Activated naive CD4-positive, alpha-beta T cell (primary cell): ENCODE results near the gene FCRL6.

Experiments used
- DNase-seq, 4 experiments: peaks; one replicate each; lab custom pipeline; 2025; lab: John Stamatoyannopoulos, UW

FCRL6 gene, protein sequence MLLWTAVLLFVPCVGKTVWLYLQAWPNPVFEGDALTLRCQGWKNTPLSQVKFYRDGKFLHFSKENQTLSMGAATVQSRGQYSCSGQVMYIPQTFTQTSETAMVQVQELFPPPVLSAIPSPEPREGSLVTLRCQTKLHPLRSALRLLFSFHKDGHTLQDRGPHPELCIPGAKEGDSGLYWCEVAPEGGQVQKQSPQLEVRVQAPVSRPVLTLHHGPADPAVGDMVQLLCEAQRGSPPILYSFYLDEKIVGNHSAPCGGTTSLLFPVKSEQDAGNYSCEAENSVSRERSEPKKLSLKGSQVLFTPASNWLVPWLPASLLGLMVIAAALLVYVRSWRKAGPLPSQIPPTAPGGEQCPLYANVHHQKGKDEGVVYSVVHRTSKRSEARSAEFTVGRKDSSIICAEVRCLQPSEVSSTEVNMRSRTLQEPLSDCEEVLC

DNA sequence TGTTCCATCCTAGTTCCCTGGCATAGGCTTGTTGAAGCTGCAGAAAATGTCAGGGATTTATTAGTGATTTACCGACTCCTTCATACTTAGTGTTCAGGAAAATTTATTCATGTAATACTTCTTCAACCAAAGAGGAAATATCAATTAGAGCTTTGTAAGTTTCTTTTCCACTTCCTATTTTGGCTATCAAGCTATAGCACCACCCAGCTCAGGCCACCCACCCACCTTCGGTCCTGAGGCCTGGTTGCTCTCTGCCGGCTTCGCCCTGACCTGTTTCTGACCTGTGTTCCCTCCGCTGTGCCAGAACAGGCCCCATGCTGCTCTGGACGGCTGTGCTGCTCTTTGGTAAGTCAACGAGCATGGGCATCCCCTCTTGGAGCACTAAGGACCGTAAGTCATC lies at the start of gene FCRL6:
TSS of gene FCRL6 (plus strand) at position 250 of the 400 bp plus-strand sequence. CDS start at position 315, 65 bp downstream.
- no peak for DNase-seq

DNA sequence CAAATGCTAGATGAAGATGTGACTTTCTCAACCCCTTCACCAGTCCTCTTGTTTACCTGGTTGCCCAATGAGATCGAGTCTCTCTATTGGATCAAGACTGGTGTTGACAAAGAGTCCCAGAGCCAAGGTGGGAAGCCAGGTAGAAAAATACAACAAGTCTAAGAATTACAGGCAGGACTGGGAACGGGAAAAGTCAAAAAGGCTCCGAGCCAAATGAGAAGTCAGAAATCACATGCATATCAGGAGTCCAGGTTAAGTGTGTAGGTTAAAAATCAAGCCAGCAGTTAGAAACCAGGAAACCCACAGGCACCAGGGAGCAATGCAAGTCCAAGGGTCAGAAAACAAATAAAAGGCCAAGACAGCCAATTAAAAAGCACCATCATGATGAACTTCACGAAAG lies 48.8 kb upstream of the FCRL6 start:
- no peak for DNase-seq

DNA sequence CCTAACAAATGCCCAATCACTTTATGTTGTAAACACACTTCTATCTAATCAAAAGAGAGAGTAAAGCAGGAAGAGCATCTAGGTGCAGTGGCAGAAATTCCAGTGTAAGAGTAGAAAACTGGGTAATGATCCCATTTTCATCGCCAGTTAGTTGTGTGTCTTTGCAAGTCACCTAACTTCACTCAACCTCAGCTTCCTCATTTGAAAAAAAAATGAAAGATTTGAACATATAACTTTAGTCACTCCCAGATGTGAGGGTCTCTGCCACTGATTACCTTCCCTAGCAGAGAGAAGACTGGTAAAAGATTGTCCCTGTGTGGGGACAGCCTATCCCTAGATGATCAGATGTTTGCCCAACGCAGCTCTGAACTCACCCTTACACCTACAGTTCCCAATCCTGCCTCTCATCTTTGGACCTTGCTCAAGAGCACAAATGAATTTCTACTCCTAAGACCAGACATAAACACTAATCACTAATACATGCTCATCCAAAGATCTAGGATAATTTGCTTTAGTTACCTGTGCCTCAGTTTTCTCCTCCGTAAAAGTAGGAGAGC lies 46.6 kb upstream of the FCRL6 start:
- no peak for DNase-seq

DNA sequence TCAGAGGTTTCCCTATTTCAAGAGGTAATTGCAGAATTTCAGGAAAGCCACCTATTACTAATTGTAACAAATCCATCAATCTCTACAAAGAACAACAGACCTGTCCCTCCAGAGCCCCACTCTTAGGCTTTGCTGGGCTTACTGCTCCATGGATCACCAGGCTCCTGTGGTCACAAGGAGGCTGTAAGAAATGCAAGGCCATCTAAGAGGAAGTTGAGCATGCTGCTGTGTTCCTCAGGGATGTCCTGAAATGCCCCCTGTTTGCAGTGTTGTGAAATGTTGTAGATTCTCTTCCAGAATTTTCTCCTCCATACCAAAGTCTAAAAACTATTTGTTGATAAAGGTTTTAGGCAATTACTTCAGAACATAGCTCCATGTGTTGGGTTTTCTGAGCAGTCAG lies 45.8 kb upstream of the FCRL6 start:
- no peak for DNase-seq

DNA sequence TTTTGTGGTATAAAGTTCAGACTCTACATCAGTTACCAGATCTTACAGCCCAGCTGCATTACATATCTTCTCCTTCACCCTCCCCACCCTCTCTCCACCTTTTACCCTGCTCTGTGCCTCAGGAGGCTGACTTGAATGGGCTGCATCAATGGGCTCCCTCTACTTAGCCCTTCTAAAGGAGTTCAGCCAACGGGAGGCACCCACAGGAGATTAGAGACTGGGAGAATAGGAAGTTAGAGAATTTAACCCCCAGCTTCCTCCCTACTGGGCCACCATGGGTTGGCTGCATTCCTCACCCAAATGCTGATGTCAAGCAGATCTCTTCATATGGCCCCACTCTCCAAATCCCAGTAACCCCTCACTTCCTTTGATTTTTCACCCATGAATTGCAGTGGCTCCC lies 38.5 kb upstream of the FCRL6 start:
- DNase-seq: no peak

DNA sequence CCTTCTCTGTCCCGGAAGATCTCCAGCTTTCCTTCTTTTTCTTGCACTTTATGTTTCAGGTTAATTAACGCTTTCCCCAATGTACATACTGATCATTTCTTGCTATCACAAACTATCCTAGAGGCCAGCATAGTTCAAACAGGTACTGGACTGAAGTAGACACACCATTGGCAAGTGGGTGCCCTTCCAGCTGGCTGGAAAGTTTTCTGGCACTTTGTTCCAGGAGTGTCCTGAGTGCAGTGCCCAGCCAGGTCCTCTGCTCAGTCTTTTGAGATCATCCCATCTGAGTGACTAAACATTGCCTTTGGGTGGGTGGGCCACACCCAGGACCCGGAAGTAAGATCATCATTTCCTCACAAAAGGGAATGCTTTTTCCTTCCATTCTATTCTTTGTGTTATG lies 36.4 kb upstream of the FCRL6 start:
- DNase-seq: no peak

DNA sequence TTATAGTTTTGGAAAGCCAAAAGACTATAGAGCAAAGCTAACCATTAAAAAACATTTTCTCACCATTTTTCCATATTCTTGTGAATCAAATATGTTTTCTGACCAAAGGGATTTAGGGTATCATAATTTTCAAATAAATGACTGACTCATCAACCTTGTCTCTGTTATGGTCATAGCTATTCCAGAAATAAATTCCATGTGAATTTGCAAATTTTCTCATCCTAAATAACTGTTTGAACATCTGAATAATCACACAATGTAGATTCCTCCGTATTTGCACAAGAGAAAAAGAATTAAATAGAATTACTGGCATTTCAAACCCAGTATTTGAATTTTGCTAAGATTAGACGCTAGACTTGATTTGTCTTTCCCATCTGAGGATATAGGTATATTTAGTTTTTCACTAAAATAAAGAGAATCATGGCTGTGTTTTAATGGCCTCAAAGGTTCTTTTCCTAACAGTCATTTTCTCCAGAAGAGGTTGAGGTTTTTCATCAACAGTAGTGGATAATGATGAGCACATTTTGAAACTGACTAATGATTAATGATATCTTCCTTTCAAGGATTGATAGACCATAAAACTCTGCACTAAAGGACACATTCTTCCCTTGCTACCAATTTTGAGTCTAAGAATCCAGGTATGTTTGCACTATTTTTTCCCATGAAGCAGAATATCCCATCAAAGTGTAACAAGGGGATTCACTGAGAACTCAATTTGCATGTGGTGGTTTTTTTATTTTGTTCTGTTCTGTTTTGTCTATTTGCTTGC lies 30.8 kb upstream of the FCRL6 start:
- no peak for DNase-seq

DNA sequence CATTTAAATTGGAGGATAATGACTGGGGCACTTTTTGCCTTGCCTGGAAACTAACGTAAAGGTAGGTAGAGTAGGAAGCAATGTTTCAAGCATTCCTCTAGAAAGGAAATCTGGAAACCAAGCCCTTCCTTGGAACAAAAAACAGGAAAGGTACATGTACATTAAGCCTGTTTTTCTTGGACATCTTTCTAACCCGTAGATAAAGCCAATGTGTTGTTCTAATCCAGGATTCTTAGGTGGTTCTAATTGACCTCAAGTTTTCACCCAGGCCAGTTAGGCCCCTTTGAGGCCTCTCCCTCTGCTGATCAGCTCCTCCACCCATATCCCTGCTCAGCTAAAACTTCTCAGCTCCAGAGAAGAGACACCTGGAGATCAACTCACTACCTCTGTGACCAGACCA lies 27.7 kb upstream of the FCRL6 start:
- no peak for DNase-seq

DNA sequence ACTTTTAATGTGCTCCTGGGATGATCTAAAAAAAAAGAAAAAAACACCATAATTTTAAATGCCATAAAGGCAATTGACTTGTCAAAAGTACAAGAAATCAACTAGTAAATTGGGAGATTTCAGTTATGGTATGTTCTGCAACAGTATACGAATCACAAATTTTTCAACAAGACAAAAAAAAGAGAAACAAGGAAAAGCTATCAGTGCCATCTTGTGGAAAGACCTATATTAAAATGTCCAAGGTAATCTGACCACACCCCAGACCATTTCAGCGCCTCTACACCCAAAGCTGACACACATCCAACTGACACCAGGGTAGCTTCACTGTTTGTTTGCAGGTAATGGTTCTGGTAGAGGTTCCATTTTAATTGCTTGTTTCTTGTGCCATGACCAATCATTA lies 26.4 kb upstream of the FCRL6 start:
- DNase-seq: no peak

DNA sequence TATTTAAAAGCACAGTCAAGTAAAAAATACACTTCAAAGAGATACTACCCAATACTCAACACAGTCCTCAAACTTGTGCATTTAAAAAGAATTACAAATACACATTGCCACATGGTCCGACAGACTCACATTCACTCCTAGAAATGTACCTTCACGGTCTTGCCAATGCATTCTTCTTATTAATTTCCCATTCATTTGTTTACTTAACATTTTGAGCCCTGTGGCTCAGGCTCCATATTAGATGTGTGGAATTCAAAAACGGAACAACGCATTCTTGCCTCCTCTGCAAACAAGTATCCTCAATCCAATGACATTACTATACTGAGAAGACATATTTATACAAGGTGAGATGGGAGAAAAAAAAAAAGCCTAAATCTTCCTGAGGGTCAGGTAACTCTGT lies 23.9 kb upstream of the FCRL6 start:
- no peak for DNase-seq

DNA sequence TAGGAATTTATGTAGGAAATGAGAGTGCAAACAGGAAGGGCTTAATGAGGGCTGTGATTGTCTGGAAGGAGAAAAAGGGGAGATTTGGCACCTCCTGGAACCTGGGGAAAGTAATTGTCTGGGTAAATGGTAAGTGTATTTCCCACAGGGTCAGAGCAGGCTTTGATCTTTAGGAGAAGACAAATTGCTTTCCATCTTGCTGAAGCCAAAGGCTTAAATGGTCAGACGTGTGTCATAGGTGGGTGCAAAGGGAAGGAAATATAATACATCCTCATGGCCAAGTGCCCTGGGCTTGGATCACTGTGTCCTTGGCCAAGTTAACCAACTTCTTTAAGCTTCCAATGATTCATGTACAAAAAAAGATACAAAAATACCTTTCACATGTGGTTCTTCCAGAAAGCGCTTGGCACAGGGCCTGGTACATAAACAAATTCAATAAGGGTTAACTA lies 22.7 kb upstream of the FCRL6 start:
- DNase-seq: no peak

DNA sequence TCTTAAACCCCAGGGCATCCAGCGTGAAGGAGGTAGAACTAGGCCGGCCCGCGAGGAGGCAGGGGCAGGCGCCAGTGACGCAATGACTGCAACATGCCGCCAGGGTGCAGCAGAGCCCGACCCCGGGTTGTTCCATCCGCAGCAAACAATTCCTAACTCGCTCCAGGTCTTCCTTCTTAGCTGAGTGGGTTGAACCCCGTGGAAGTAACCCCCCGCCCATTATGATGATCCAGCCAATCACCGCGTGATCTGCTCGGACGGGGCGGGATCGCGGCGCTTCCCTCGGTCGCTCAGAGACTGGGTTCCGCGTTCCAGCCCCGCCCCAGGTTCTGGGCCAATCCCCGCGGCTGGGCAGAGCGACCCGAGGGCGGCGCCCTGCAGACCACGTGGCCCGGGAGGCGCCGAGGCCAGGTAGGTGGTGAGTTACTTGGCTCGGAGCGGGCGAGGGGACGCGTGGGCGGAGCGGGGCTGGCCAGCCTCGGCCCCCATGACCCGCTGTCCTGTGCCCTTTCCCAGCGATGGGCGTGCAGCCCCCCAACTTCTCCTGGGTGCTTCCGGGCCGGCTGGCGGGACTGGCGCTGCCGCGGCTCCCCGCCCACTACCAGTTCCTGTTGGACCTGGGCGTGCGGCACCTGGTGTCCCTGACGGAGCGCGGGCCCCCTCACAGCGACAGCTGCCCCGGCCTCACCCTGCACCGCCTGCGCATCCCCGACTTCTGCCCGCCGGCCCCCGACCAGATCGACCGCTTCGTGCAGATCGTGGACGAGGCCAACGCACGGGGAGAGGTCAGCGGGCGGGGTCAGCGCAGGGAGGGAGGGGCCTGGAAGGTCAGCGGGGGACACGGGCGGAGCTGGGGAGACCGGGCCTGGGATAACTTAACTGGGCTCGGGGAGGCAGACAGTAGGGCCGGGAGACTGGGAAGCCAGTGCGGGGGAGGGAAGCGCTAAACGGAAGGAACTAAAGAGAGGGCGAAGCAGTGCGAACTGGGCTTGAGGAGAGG lies 21.3 kb upstream of the FCRL6 start, which contains the start of gene DUSP23:
TSS of gene DUSP23 (plus strand) at position 380 of the 1,000 bp plus-strand sequence. CDS start at position 519, 139 bp downstream.
- peak; percentile 76 to 93 (median 84) for DNase-seq

DNA sequence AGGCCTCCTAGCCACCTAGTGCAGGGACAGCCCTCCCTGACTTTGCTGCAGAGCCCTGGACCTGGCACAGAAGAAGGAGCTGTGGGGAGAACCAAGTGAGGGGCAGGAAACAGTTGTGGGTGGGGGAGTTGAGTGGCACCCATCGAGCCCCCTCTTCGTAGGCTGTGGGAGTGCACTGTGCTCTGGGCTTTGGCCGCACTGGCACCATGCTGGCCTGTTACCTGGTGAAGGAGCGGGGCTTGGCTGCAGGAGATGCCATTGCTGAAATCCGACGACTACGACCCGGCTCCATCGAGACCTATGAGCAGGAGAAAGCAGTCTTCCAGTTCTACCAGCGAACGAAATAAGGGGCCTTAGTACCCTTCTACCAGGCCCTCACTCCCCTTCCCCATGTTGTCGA lies 20.2 kb upstream of the FCRL6 start:
- no peak for DNase-seq

DNA sequence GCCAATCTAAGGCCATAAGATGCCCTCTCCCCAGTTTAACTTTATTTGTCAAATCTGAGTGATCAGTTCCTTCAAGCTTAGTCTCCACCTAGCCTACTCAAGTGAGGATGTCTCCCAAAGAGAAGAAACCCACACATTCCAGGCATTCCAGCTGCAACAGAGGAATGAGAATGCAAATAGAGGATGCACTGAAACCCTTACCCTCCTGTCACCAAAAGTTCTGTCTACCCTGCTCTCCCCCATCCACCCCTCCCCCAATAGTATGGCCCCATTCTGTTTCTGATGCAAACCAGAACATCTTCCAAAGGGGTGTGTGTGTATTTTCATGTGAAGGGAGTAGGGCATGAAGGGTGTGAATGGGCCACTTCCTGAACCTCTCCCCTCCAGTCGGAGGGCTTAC lies 18.4 kb upstream of the FCRL6 start:
- DNase-seq: no peak

DNA sequence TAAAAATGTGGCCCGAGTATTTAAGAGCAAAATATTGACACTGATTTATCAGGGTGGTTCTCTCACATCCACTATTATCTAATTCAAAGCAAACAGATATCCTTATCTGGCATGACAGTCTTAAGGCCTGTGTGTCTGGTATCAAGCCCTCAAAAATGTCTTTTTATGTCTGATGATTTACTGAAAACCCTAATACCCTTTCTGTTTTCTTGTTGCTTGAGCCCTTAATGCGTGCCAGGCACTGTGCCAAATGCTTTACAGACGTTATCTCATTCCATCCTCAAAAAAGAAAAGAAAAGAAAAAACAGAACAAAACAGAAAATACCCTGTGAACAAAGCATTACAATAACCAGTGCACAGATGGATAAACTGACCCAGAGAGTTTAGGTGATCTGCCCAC lies 15.7 kb upstream of the FCRL6 start:
- no peak for DNase-seq

DNA sequence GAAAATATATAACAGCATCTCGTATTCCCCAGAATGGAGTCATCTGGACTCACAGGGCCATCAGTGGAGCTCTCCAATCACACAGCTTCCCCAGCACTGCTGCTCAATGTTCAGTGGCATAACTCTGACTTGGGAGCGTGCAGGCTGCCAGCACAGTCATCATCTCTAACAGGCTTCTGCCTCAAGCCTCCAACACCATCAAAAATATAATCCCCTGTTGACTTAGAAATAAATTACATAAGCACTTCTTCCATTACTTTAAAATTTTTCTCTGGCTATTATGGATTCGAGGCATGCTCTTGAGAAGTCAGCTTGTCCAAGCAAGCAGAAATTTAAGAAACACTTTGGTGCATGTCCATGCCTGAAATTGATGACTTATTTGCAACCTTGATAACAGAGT lies 15.2 kb upstream of the FCRL6 start:
- DNase-seq: no peak

DNA sequence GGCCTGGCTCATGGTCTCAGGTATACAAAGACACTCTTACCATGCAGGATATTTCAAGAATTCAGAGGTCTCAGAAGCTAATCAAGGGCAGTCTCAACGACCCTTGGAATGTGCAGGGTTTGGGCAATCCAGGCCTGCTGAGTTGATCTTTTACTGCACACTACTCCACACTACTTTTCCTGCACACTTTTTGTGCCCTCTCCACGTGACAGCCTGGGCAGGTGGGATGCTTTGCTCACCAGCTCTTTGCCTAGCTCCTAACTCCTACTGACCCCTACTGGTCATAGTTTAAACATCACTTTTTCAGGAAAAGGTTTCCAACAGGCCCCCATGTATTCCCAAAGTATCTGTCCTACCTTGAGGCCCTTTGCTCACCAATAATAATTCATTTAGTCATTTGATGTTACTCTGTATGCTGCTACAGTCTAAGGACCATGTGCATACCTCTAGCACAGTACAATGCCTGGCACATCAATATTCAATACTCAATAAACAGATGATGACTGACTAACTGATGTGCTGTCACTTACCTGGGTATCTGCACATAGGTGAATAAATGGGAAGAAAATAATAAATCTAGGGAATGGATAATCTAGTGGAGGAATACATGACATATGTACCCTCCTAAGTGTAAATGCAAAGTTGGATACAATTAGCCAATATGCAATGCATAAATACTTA lies 11.8 kb upstream of the FCRL6 start:
- no peak for DNase-seq

DNA sequence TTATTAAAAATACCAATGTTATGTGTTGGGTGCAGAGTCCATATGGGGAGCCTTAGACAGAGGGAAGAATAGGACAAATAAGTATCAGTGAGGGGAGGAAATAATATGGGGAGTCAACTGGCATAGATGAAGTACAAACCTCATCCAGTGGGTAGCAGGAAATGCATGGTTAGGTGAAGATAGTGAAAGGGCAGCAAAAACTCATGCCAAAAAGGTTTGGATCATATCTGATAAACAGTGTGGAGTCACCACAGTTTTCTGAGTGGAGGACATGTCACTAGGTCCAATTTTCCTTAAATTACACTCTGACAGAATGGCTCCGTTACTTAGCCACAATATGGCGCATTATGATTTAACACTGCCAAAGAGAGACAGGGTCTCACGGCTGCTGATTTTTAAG lies 11.1 kb upstream of the FCRL6 start:
- no peak for DNase-seq

DNA sequence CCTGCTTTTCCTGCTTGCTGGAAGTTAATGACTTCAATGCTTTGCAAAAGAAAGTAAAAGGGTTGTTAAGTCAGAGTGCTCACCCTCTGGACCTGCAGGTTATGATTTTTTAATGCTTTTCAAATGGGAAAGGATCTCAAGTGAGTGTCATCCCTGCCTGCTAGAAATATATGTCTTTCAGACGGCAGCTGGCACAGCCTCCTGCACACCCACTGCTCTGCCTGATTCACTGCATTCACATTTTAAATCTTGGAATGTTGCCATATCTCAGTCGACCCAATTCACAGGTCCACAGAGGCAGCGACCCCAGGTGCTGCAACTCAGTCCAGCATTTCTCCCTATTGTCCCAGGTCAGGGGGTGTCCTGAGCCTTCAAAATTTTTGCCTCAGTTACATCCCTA lies 10.7 kb upstream of the FCRL6 start:
- DNase-seq: no peak

DNA sequence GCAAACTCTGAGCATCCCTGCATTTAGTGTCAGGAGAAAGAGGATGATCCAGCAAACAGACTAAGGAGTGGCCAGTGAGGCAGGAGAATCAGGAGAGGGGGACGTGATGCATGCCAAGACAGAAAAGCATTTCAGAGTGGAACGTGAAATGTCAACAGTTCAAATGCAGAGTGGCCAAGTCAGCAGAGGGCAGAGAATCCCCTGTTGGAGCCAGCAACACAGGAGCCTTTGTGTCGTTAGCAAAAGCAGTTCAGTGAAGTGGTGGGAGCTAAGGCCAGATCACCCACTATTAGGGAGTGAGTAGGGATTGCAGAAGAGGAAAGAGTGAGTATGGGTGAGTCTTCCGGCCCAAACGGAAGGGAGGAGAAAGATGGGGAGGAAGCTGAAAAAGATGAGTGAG lies 6.6 kb upstream of the FCRL6 start:
- no peak for DNase-seq

DNA sequence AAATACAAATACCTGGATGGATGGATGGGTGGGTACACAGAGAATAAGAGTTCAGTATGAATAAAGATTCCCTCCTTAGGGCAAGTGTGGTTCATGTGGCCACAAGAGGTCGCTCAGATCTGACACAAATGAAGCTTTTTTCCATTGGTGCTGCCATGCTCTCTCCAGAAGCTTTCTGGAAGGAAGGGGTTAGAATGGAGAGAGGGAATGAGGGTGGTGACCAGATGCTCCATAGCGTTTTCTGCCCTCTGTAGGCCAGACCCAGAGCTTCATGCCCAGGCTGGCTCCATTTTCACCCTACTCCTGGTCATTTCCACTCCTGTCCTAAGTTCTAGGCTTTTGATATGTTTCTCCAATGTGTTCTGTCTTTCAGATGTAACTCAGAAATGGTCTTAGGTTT lies 3.3 kb upstream of the FCRL6 start:
- DNase-seq: peak in 1 of 4 experiments; percentile 10
